Adrenal gland (tissue), 19 donors: ENCODE results near the gene RPL38. TPM values are rescaled to one million over a fixed set of nuclear protein-coding genes. Genes with fewer than 3 reads are reported as not detected.
A peak's percentile ranks its signal among the peaks of the same experiment; 100 is the strongest.

ENCODE experiments used
- DNase-seq, 7 donors: peaks; one replicate each; pipeline ENCODE4 v3.0.0-alpha.2; 2019 to 2020
- H3K27ac ChIP-seq, 5 donors: fragments of 200-600 bp; sonication (generic) in 4 of 5; 1 replicate in 3 of 5; 2 replicates in 2 of 5; pipeline versions ENCODE4 v1.5.1 to v1.8.0; 2016 to 2020; ENCODE audit warnings: mild to moderate bottlenecking in 1 of 5
- H3K27me3 ChIP-seq: fragments of 200-600 bp; 2 replicates; pipeline ENCODE4 v1.8.0; 2021
- H3K36me3 ChIP-seq, 2 donors: fragments of 200-600 bp; replicated peaks in 1 of 2; 1 replicate in 1 of 2; 2 replicates in 1 of 2; pipeline versions ENCODE4 v1.5.1 to v1.8.0; 2018 to 2022
- H3K4me1 ChIP-seq, 2 donors: fragments of 200-600 bp; replicated peaks in 1 of 2; 1 replicate in 1 of 2; 2 replicates in 1 of 2; pipeline versions ENCODE4 v1.5.1 to v1.8.0; 2018 to 2021
- H3K4me3 ChIP-seq, 4 donors: fragments of 200-600 bp; sonication (generic) in 3 of 4; one replicate each; pipeline ENCODE4 v1.5.1; 2016 to 2018
- H3K9me3 ChIP-seq, 3 donors: fragments of 200-600 bp; sonication (generic) in 1 of 3; replicated peaks in 1 of 3; 1 replicate in 2 of 3; 2 replicates in 1 of 3; pipeline versions ENCODE4 v1.5.1 to v1.8.0; 2016 to 2021
- CTCF ChIP-seq, 6 experiments: fragments of 450-650 bp in 4 of 6; fragments of 200-600 bp in 2 of 6; sonication (generic) in 1 of 6; IDR thresholded peaks; 1 replicate in 5 of 6; 2 replicates in 1 of 6; pipeline versions ENCODE4 v1.5.1 to v1.8.0; 2016 to 2021; ENCODE audit warnings: antibody characterized with exemption in 6 of 6, mild to moderate bottlenecking in 2 of 6, moderate library complexity in 1 of 6
- POLR2A ChIP-seq, 2 donors: fragments of 450-650 bp; IDR thresholded peaks; one replicate each; pipeline ENCODE4 v1.6.1; 2017; ENCODE audit warnings: antibody characterized with exemption in 2 of 2, mild to moderate bottlenecking in 2 of 2, moderate library complexity in 1 of 2
- WGBS, 4 donors: extraction: QIAGEN DNeasy Blood & Tissue Kit in 2 of 4; methylation state at CpG; one replicate each; pipeline versions ENCODE4 v1.1.5 to v1.1.7; 2013 to 2017; 5-methylcytosine and 5-hydroxymethylcytosine counted together
- intact Hi-C, 2 donors: fragments of 100-400 bp; cut with DNase I; formaldehyde crosslinking; loops; one replicate each; pipeline versions ENCODE4 v1.14.1 to v1.15.0; 2022 to 2023
- long read RNA-seq, 10 donors: library from polyadenylated mRNA in 3 of 10; unstranded in 2 of 10; stranded (forward) in 1 of 10; transcript quantifications; one replicate each; pipeline ENCODE4 v2.0.0 and lab custom pipeline, GENCODE V29; 2021 to 2026
- polyA plus RNA-seq, 3 donors: library from polyadenylated mRNA; stranded (reverse); fragments of 200-250 nt in 2 of 3; fragments of 350-450 nt in 1 of 3; fragmentation: Illumina TruSeq in 1 of 3; extraction: RNeasy Lipid Tissue Mini Kit (QIAGEN cat#74804) in 1 of 3; gene quantifications; one replicate each; pipeline ENCODE4 v1.2.3, GENCODE V29; 2013 to 2014
- total RNA-seq, 9 donors: library from RNA; depleted of rRNA in 4 of 9; stranded (reverse); fragments of >200 nt in 4 of 9; fragments of 120-200 nt in 1 of 9; fragmentation: NEBNext Ultra II Directional in 1 of 9; extraction: Animal tissue kit (Norgen Biotek cat#: 25700) in 1 of 9; gene quantifications; one replicate each; pipeline versions ENCODE4 v1.1.0 to v1.2.4, GENCODE V29; 2013 to 2023
- donor health status: healthy with polysubstance abuse.
- donor health status: Bipolar disorder and iron deficiency.
- donor health status: DM: yes; HTN: yes; CAD: no.
- donor health status: DM: no; HTN: no; CAD: no.
- donor health status: DM: no; HTN: no; CAD: no.
- donor health status: DM: yes; HTN: yes; CAD: no.

Gene RPL38
- total RNA-seq (1,000 to 10,000 TPM in 1 of 9 donors, 100 to 1,000 TPM in 8; 136 to 1,558 (median 716) TPM), polyA plus RNA-seq (1,000 to 10,000 TPM in 2 of 3 donors, 100 to 1,000 TPM in 1; 998 to 1,921 (median 1,717) TPM)
- long read RNA-seq, donor 1, transcript RPL38-201 (5 exons, 1,170 nt), result major isoform, 837 of 1,212 reads
- long read RNA-seq, donor 1, transcript RPL38-202 (5 exons, 431 nt), result minor isoform, 87 of 1,212 reads
- long read RNA-seq, donor 1, transcript RPL38-207 (4 exons, 429 nt), result minor isoform, 36 of 1,212 reads
- long read RNA-seq, donor 1, transcript RPL38-206 (4 exons, 532 nt), result minor isoform, 78 of 1,212 reads
- long read RNA-seq, donor 1, partial matches to known transcripts, result 94 of 1,212 reads
- long read RNA-seq, donor 1, other reads (novel, unspliced or antisense), result 62 of 1,212 reads
- long read RNA-seq, donor 2, transcript RPL38-207 (4 exons, 429 nt), result minor isoform, 42 of 901 reads
- long read RNA-seq, donor 2, transcript RPL38-201 (5 exons, 1,170 nt), result major isoform, 638 of 901 reads
- long read RNA-seq, donor 2, transcript RPL38-206 (4 exons, 532 nt), result minor isoform, 44 of 901 reads
- long read RNA-seq, donor 2, transcript RPL38-202 (5 exons, 431 nt), result minor isoform, 61 of 901 reads
- long read RNA-seq, donor 2, partial matches to known transcripts, result 69 of 901 reads
- long read RNA-seq, donor 2, other reads (novel, unspliced or antisense), result 36 of 901 reads
- long read RNA-seq, donor 3, transcript RPL38-202 (5 exons, 431 nt), result minor isoform, 52 of 757 reads
- long read RNA-seq, donor 3, transcript RPL38-207 (4 exons, 429 nt), result minor isoform, 36 of 757 reads
- long read RNA-seq, donor 3, transcript RPL38-206 (4 exons, 532 nt), result minor isoform, 50 of 757 reads
- long read RNA-seq, donor 3, transcript RPL38-201 (5 exons, 1,170 nt), result major isoform, 499 of 757 reads
- long read RNA-seq, donor 3, partial matches to known transcripts, result 78 of 757 reads
- long read RNA-seq, donor 3, other reads (novel, unspliced or antisense), result 35 of 757 reads
- long read RNA-seq, donor 4, transcript RPL38-202 (5 exons, 431 nt), result minor isoform, 68 of 600 reads
- long read RNA-seq, donor 4, transcript RPL38-201 (5 exons, 1,170 nt), result major isoform, 497 of 600 reads
- long read RNA-seq, donor 4, transcript RPL38-206 (4 exons, 532 nt), result minor isoform, 18 of 600 reads
- long read RNA-seq, donor 4, partial matches to known transcripts, result 0 of 600 reads
- long read RNA-seq, donor 4, other reads (novel, unspliced or antisense), result 17 of 600 reads
- long read RNA-seq, donor 5, transcript RPL38-202 (5 exons, 431 nt), result minor isoform, 55 of 340 reads
- long read RNA-seq, donor 5, transcript RPL38-201 (5 exons, 1,170 nt), result major isoform, 275 of 340 reads
- long read RNA-seq, donor 5, partial matches to known transcripts, result 2 of 340 reads
- long read RNA-seq, donor 5, other reads (novel, unspliced or antisense), result 5 of 340 reads
- long read RNA-seq, donor 6, transcript RPL38-206 (4 exons, 532 nt), result minor isoform, 7 of 763 reads
- long read RNA-seq, donor 6, transcript RPL38-202 (5 exons, 431 nt), result minor isoform, 79 of 763 reads
- long read RNA-seq, donor 6, transcript RPL38-201 (5 exons, 1,170 nt), result major isoform, 658 of 763 reads
- long read RNA-seq, donor 6, partial matches to known transcripts, result 0 of 763 reads
- long read RNA-seq, donor 6, other reads (novel, unspliced or antisense), result 19 of 763 reads
- long read RNA-seq, donor 7, transcript RPL38-202 (5 exons, 431 nt), result minor isoform, 59 of 734 reads
- long read RNA-seq, donor 7, transcript RPL38-201 (5 exons, 1,170 nt), result major isoform, 533 of 734 reads
- long read RNA-seq, donor 7, transcript RPL38-206 (4 exons, 532 nt), result minor isoform, 28 of 734 reads
- long read RNA-seq, donor 7, transcript RPL38-207 (4 exons, 429 nt), result minor isoform, 26 of 734 reads
- long read RNA-seq, donor 7, partial matches to known transcripts, result 58 of 734 reads
- long read RNA-seq, donor 7, other reads (novel, unspliced or antisense), result 28 of 734 reads
- long read RNA-seq, donor 8, transcript RPL38-206 (4 exons, 532 nt), result minor isoform, 58 of 936 reads
- long read RNA-seq, donor 8, transcript RPL38-201 (5 exons, 1,170 nt), result major isoform, 688 of 936 reads
- long read RNA-seq, donor 8, transcript RPL38-202 (5 exons, 431 nt), result minor isoform, 77 of 936 reads
- long read RNA-seq, donor 8, transcript RPL38-207 (4 exons, 429 nt), result minor isoform, 23 of 936 reads
- long read RNA-seq, donor 8, partial matches to known transcripts, result 45 of 936 reads
- long read RNA-seq, donor 8, other reads (novel, unspliced or antisense), result 36 of 936 reads
- long read RNA-seq, donor 9, transcript RPL38-201 (5 exons, 1,170 nt), result major isoform, 639 of 898 reads
- long read RNA-seq, donor 9, transcript RPL38-206 (4 exons, 532 nt), result minor isoform, 42 of 898 reads
- long read RNA-seq, donor 9, transcript RPL38-207 (4 exons, 429 nt), result minor isoform, 38 of 898 reads
- long read RNA-seq, donor 9, transcript RPL38-202 (5 exons, 431 nt), result minor isoform, 46 of 898 reads
- long read RNA-seq, donor 9, partial matches to known transcripts, result 70 of 898 reads
- long read RNA-seq, donor 9, other reads (novel, unspliced or antisense), result 44 of 898 reads
- long read RNA-seq, donor 10, transcript RPL38-202 (5 exons, 431 nt), result minor isoform, 23 of 288 reads
- long read RNA-seq, donor 10, transcript RPL38-201 (5 exons, 1,170 nt), result major isoform, 191 of 288 reads
- long read RNA-seq, donor 10, transcript RPL38-206 (4 exons, 532 nt), result minor isoform, 18 of 288 reads
- long read RNA-seq, donor 10, transcript RPL38-207 (4 exons, 429 nt), result minor isoform, 14 of 288 reads
- long read RNA-seq, donor 10, partial matches to known transcripts, result 28 of 288 reads
- long read RNA-seq, donor 10, other reads (novel, unspliced or antisense), result 10 of 288 reads

GRCh38 chr17:74203439-74204240 is at the start of gene RPL38:
Gene RPL38, plus strand, starts transcription at chr17:74203678. Its CDS starts 278 bp downstream, at chr17:74203956.
- peaks cover 15 to 38% of the 10 kb centered on the region in 2 donors for H3K4me1 ChIP-seq
- WGBS, 4 donors, result 0 to 1% (median 1%) methylated on average over 26 to 53 of the region's 53 CpGs
- intact Hi-C loops, result loop anchor here in 1 of 2 donors (5.0 kb wide), 1 partner anchor 154 kb away; no protein-coding TSS in a partner anchor

More at GRCh38 chr17:74203439-74204240, at the start of gene RPL38:
- Histone ChIP-seq H3K9me3 (no peaks in the 10 kb centered on the region), H3K27ac (peak within 1 kb of the TSS; percentile 43 to 95 (median 88)), H3K4me3 (peak within 1 kb of the TSS; percentile 14 to 100 (median 79)), H3K36me3 (peaks cover 0 to 38% of the 10 kb centered on the region in 2 donors), H3K27me3 (no peaks in the 10 kb centered on the region)
- TF ChIP-seq CTCF (IDR thresholded peaks at IDR 0.05) (peak; percentile 92 to 99 (median 97)), POLR2A (IDR thresholded peaks at IDR 0.05) (peak; percentile 79 to 84)
- DNase-seq, result peak; percentile 96 to 99 (median 97)
